Subcutaneous adipose tissue (tissue), 4 donors: ENCODE measurements around the gene CADM2. TPM values are rescaled to one million over a fixed set of nuclear protein-coding genes. Genes with fewer than 3 reads are reported as not detected.

Source experiments
- CTCF ChIP-seq: fragments of 450-650 bp; IDR thresholded peaks from one replicate; pipeline ENCODE4 v1.5.1; 2016; ENCODE audit warnings: low read depth, mild to moderate bottlenecking, control low read depth, antibody characterized with exemption, moderate library complexity
- total RNA-seq, 4 donors: library from RNA; depleted of rRNA; stranded (reverse); fragments of >200 nt; gene quantifications; one replicate each; pipeline ENCODE4 v1.1.0, GENCODE V29; 2016

Gene CADM2
- total RNA-seq, 4 donors from 2014 or later = 1.0 to 19.8 (median 4.4) TPM

GRCh38 chr3:85120879-85121278, 162.1 kb downstream of the CADM2 start:
- no peak for TF ChIP-seq CTCF

- no peak for TF ChIP-seq CTCF
These were observed 183.8 kb downstream of the CADM2 start for GRCh38 chr3:85142626-85143025.

- no peak for TF ChIP-seq CTCF
These were observed 189.2 kb downstream of the CADM2 start for GRCh38 chr3:85148036-85148435.

- no peak for TF ChIP-seq CTCF
These were observed 192.8 kb downstream of the CADM2 start for GRCh38 chr3:85151555-85151954.

- no peak for TF ChIP-seq CTCF
These were observed 200.6 kb downstream of the CADM2 start for GRCh38 chr3:85159376-85159775.

GRCh38 chr3:85161544-85161943, 202.8 kb downstream of the CADM2 start:
- TF ChIP-seq CTCF = no peak

- TF ChIP-seq CTCF = no peak
These were observed 204.1 kb downstream of the CADM2 start for GRCh38 chr3:85162905-85163304.
